WTC11 (cell line): ENCODE data around the gene IRF4. TPM values are rescaled to one million over a fixed set of nuclear protein-coding genes. Genes with fewer than 3 reads are reported as not detected.

Experiments
- ATAC-seq: fragments of 200-7000 bp; cut with Tn5 transposase; 2 replicates; pipeline ENCODE4 v1.10.0; 2021; ENCODE audit warnings: mild to moderate bottlenecking, moderate library complexity
- CTCF ChIA-PET: fragments of 300-600 bp; sonication (Branson Sonifier 250); formaldehyde crosslinking; loops from one replicate; lab custom pipeline; 2021; ENCODE audit warnings: antibody characterized with exemption; lab: Charles Lee
- POLR2A ChIA-PET: fragments of 350-600 bp; sonication (Branson Sonifier 250); formaldehyde crosslinking; loops from one replicate; lab custom pipeline; 2021; ENCODE audit warnings: antibody characterized with exemption; lab: Charles Lee
- DNase-seq: peaks from one replicate; pipeline ENCODE4 v3.0.0; 2021; ENCODE audit warnings: low spot score
- H3K27ac Mint-ChIP-seq: 2 replicates; pipeline ENCODE4 v1.8.0; 2021; ENCODE audit warnings: mixed read lengths
- H3K27me3 Mint-ChIP-seq: 2 replicates; pipeline ENCODE4 v1.8.0; 2021; ENCODE audit warnings: low read depth, mild to moderate bottlenecking, moderate library complexity, mixed read lengths
- H3K36me3 Mint-ChIP-seq: 2 replicates; pipeline ENCODE4 v1.8.0; 2021; ENCODE audit warnings: mixed read lengths
- H3K4me1 Mint-ChIP-seq: 2 replicates; pipeline ENCODE4 v1.8.0; 2022; ENCODE audit warnings: mixed read lengths
- H3K4me3 Mint-ChIP-seq: 2 replicates; pipeline ENCODE4 v1.8.0; 2021; ENCODE audit warnings: mild to moderate bottlenecking, moderate library complexity, mixed read lengths
- H3K9me3 Mint-ChIP-seq: 2 replicates; pipeline ENCODE4 v1.8.0; 2021; ENCODE audit warnings: mixed read lengths
- AR ChIP-seq: fragments of 250-450 bp; sonication (Bioruptor Pico); IDR thresholded peaks from 2 replicates; pipeline ENCODE4 v1.9.0; 2021; ENCODE audit warnings: mild to moderate bottlenecking
- ATF1 ChIP-seq: sonication (generic); formaldehyde crosslinking; IDR thresholded peaks from 2 replicates; pipeline ENCODE4 v1.8.1; 2023; ENCODE audit warnings: mild to moderate bottlenecking, moderate library complexity, missing genetic modification reagents
- ATF3 ChIP-seq: sonication (generic); formaldehyde crosslinking; conservative IDR thresholded peaks from 2 replicates; pipeline ENCODE4 v1.8.1; 2022; ENCODE audit warnings: mild to moderate bottlenecking, missing genetic modification reagents
- CREB1 ChIP-seq: sonication (generic); formaldehyde crosslinking; IDR thresholded peaks from 2 replicates; pipeline ENCODE4 v1.8.0; 2023; ENCODE audit warnings: mild to moderate bottlenecking, missing genetic modification reagents
- GRHL2 ChIP-seq: fragments of 250-450 bp; sonication (Bioruptor Pico); IDR thresholded peaks from 2 replicates; pipeline ENCODE4 v1.8.0; 2022; ENCODE audit warnings: mild to moderate bottlenecking, moderate library complexity; ENCODE audit not compliant: insufficient replicate concordance, severe bottlenecking
- GTF2I ChIP-seq: fragments of 250-450 bp; sonication (Bioruptor Pico); conservative IDR thresholded peaks from 2 replicates; pipeline ENCODE4 v1.4.0; 2021; ENCODE audit warnings: mild to moderate bottlenecking
- JUN ChIP-seq: sonication (generic); formaldehyde crosslinking; IDR thresholded peaks from 2 replicates; pipeline ENCODE4 v1.8.0; 2023; ENCODE audit warnings: mild to moderate bottlenecking, missing genetic modification reagents
- KAT7 ChIP-seq: sonication (generic); formaldehyde crosslinking; IDR thresholded peaks from 2 replicates; pipeline ENCODE4 v1.8.1; 2023; ENCODE audit warnings: missing genetic modification reagents, mild to moderate bottlenecking, borderline replicate concordance
- NFE2L1 ChIP-seq: sonication (generic); formaldehyde crosslinking; IDR thresholded peaks from 2 replicates; pipeline ENCODE4 v1.8.1; 2023; ENCODE audit warnings: missing genetic modification reagents
- NR1H2 ChIP-seq: sonication (generic); formaldehyde crosslinking; IDR thresholded peaks from 2 replicates; pipeline ENCODE4 v1.9.0; 2021; ENCODE audit warnings: mild to moderate bottlenecking, moderate library complexity, missing genetic modification reagents
- PRDM15 ChIP-seq: sonication (generic); formaldehyde crosslinking; IDR thresholded peaks from 2 replicates; pipeline ENCODE4 v1.8.0; 2022; ENCODE audit warnings: missing genetic modification reagents
- PRRX2 ChIP-seq: fragments of 250-450 bp; sonication (Bioruptor Pico); IDR thresholded peaks from 2 replicates; pipeline ENCODE4 v1.8.0; 2021; ENCODE audit warnings: mild to moderate bottlenecking
- TCF7 ChIP-seq: sonication (generic); formaldehyde crosslinking; IDR thresholded peaks from 2 replicates; pipeline ENCODE4 v1.8.0; 2022; ENCODE audit warnings: mild to moderate bottlenecking, low read depth, missing genetic modification reagents, moderate library complexity
- USF2 ChIP-seq: sonication (generic); formaldehyde crosslinking; IDR thresholded peaks from 2 replicates; pipeline ENCODE4 v1.8.1; 2023; ENCODE audit warnings: mild to moderate bottlenecking, missing genetic modification reagents, moderate library complexity
- ZBTB21 ChIP-seq: sonication (generic); formaldehyde crosslinking; IDR thresholded peaks from 2 replicates; pipeline ENCODE4 v1.8.1; 2023; ENCODE audit warnings: mild to moderate bottlenecking, missing genetic modification reagents, borderline replicate concordance
- ZNF121 ChIP-seq: sonication (generic); formaldehyde crosslinking; IDR thresholded peaks from 2 replicates; pipeline ENCODE4 v1.8.0; 2023; ENCODE audit warnings: missing genetic modification reagents
- ZNF138 ChIP-seq: sonication (generic); formaldehyde crosslinking; conservative IDR thresholded peaks from 2 replicates; pipeline ENCODE4 v1.8.1; 2022; ENCODE audit warnings: mild to moderate bottlenecking, moderate library complexity, missing genetic modification reagents
- ZNF232 ChIP-seq: sonication (generic); formaldehyde crosslinking; IDR thresholded peaks from 2 replicates; pipeline ENCODE4 v1.8.0; 2022; ENCODE audit warnings: mild to moderate bottlenecking, missing genetic modification reagents
- ZNF263 ChIP-seq: sonication (generic); formaldehyde crosslinking; IDR thresholded peaks from 2 replicates; pipeline ENCODE4 v1.8.1; 2022; ENCODE audit warnings: low read depth, mild to moderate bottlenecking, moderate library complexity, missing genetic modification reagents
- ZNF317 ChIP-seq: sonication (generic); formaldehyde crosslinking; IDR thresholded peaks from 2 replicates; pipeline ENCODE4 v1.8.1; 2023; ENCODE audit warnings: low read depth, mild to moderate bottlenecking, moderate library complexity, missing genetic modification reagents, borderline replicate concordance
- ZNF512 ChIP-seq: sonication (generic); formaldehyde crosslinking; IDR thresholded peaks from 2 replicates; pipeline ENCODE4 v1.8.1; 2022; ENCODE audit warnings: missing genetic modification reagents, borderline replicate concordance
- ZNF671 ChIP-seq: fragments of 250-450 bp; sonication (Bioruptor Pico); IDR thresholded peaks from 2 replicates; pipeline ENCODE4 v1.8.0; 2021; ENCODE audit warnings: mild to moderate bottlenecking
- total RNA-seq: library from RNA; stranded (reverse); gene quantifications from 3 replicates; pipeline ENCODE4 v1.2.3, GENCODE V29; 2021

Gene IRF4
- total RNA-seq, 1 experiment from 2014 or later: 1.6 TPM

GRCh38 chr6:444653-445275, 53.2 kb downstream of the IRF4 start:
- Mint-ChIP-seq H3K27ac (no peak overlapping the region), H3K9me3 (peaks cover 14% of the 10 kb centered on the region), H3K27me3 (no peaks in the 10 kb centered on the region), H3K36me3 (peaks cover 14% of the 10 kb centered on the region), H3K4me1 (no peaks in the 10 kb centered on the region), H3K4me3 (no peak overlapping the region)
- DNase-seq: no peak
- CTCF ChIA-PET: interaction anchor here (0.5 to 1.2 kb wide), 3 partner anchors 28 to 263 kb away, joined by 3 to 4 read pairs (median 4); no protein-coding TSS in a partner anchor
- ATAC-seq: no peak
- POLR2A ChIA-PET: no interaction called here
- TF ChIP-seq ATF1 (CRISPR knock-in tag): no peak
- TF ChIP-seq ZNF512 (CRISPR knock-in tag): no peak
- TF ChIP-seq ZNF138: no peak
- no peak for TF ChIP-seq ZNF121
- TF ChIP-seq USF2 (CRISPR knock-in tag): no peak
- no peak for TF ChIP-seq JUN (CRISPR knock-in tag)
- TF ChIP-seq ATF3 (CRISPR knock-in tag): no peak
- no peak for TF ChIP-seq KAT7 (CRISPR knock-in tag)
- TF ChIP-seq GTF2I: no peak
- TF ChIP-seq ZNF317 (CRISPR knock-in tag): no peak

GRCh38 chr6:445571-446417, 54.2 kb downstream of the IRF4 start:
- Mint-ChIP-seq H3K4me1 (no peaks in the 10 kb centered on the region), H3K27me3 (peaks cover 3% of the 10 kb centered on the region; the same call in 1 of the 2 replicates), H3K36me3 (peaks cover 21% of the 10 kb centered on the region), H3K4me3 (no peak overlapping the region), H3K27ac (no peak overlapping the region), H3K9me3 (peaks cover 20% of the 10 kb centered on the region)
- DNase-seq (no peak), ATAC-seq (no peak)
- no peak for TF ChIP-seq ZNF121
- no peak for TF ChIP-seq TCF7
- no peak for TF ChIP-seq AR (CRISPR knock-in tag)
- no peak for TF ChIP-seq NFE2L1 (CRISPR knock-in tag)
- no peak for TF ChIP-seq GRHL2
- TF ChIP-seq NR1H2: no peak
- no peak for TF ChIP-seq ZBTB21 (CRISPR knock-in tag)
- no peak for TF ChIP-seq ZNF317 (CRISPR knock-in tag)
- TF ChIP-seq PRDM15 (CRISPR knock-in tag): no peak
- TF ChIP-seq ZNF232 (CRISPR knock-in tag): no peak
- no peak for TF ChIP-seq PRRX2 (CRISPR knock-in tag)
- no peak for TF ChIP-seq ZNF671 (CRISPR knock-in tag)
- no peak for TF ChIP-seq CREB1 (CRISPR knock-in tag)
- no peak for TF ChIP-seq ZNF138
- TF ChIP-seq ZNF263: no peak
- CTCF ChIA-PET: interaction anchor here (1.0 kb wide), 1 partner anchor 264 kb away, joined by 4 read pairs; no protein-coding TSS in a partner anchor
- POLR2A ChIA-PET: no interaction called here
